ENCODE results near the gene ARHGAP19. TPM values are rescaled to one million over a fixed set of nuclear protein-coding genes. Genes with fewer than 3 reads are reported as not detected.

Gene ARHGAP19
- total and polyA plus RNA-seq, 2 donors (not counting 3 experiments of a cell fraction or from before 2014, with no cell fraction given) = 6.8 to 20.0 TPM

DNA sequence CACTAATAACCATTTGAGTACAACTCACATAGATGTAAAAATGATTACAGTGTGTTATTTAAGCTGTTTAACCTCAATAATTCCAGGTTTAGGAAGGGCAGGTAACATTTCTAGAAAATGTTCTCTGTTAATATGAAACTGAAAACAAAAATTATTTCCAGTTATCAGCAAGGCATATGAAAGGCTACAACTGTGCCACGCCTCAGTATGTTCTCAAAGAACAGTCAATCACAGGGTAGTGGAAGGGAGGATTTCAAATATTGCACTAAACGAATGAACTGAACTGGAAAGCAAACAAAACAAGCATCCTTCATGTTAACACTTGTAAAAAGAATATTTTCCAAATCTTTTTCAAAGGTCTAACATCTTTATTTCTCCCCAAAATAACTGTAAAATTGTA lies 31.3 kb downstream of the ARHGAP19 start:
- FAIRE-seq (no peak), DNase-seq (ENCODE audit: low read depth, low spot score) (no peak)
- POLR2A ChIA-PET = interaction anchor here (0.7 kb wide), 1 partner anchor 209 kb away, joined by 6 read pairs; no protein-coding TSS in a partner anchor
- H3K79me2 ChIP-seq (ENCODE audit: control insufficient read depth, insufficient read depth, low read length) = no peaks in the 10 kb centered on the region
- intact Hi-C loops (cut with micrococcal nuclease) (no loop called here), dilution Hi-C loops (cut with MboI; ENCODE audit: extremely low pct_ligation_motif_present, low sequenced_read_pairs) (no loop called here)
- no peak overlapping the region for H3K9ac ChIP-seq (replicated peaks; ENCODE audit: extremely low read depth, insufficient read depth, low read length)
- H3K9me1 ChIP-seq (replicated peaks; ENCODE audit: control insufficient read depth, extremely low read depth, insufficient read depth, low read length) = no peaks in the 10 kb centered on the region
- H3K36me3 ChIP-seq (ENCODE audit: control insufficient read depth in 2 of 2, extremely low read depth in 1 of 2, insufficient read depth in 2 of 2, low read length in 2 of 2) = no peaks in the 10 kb centered on the region
- no peaks in the 10 kb centered on the region for H4K20me1 ChIP-seq (replicated peaks; ENCODE audit: control insufficient read depth, extremely low read depth, insufficient read depth, low read length)
- TF ChIP-seq FOS (IDR thresholded peaks at IDR 0.05; ENCODE audit: borderline replicate concordance, insufficient read depth, low read length) (no peak), JUN (IDR thresholded peaks at IDR 0.05; ENCODE audit: borderline replicate concordance, insufficient read depth, insufficient read length, low read depth) (no peak), POLR2A (IDR thresholded peaks at IDR 0.05; ENCODE audit: low read depth, low read length) (no peak), EZH2 (IDR thresholded peaks at IDR 0.05; ENCODE audit: borderline replicate concordance, low read depth, low read length, severe bottlenecking) (no peak), MYC (IDR thresholded peaks at IDR 0.05; ENCODE audit: low read depth, low read length) (no peak), MAX (IDR thresholded peaks at IDR 0.05; ENCODE audit: insufficient read depth, insufficient read length) (no peak), GATA2 (IDR thresholded peaks at IDR 0.05; ENCODE audit: insufficient read depth, insufficient read length, low read depth, low read length) (no peak), POLR2AphosphoS5 (IDR thresholded peaks at IDR 0.05; ENCODE audit: insufficient read depth, low read depth, low read length) (no peak)
- TF ChIP-seq, protein P1, sequence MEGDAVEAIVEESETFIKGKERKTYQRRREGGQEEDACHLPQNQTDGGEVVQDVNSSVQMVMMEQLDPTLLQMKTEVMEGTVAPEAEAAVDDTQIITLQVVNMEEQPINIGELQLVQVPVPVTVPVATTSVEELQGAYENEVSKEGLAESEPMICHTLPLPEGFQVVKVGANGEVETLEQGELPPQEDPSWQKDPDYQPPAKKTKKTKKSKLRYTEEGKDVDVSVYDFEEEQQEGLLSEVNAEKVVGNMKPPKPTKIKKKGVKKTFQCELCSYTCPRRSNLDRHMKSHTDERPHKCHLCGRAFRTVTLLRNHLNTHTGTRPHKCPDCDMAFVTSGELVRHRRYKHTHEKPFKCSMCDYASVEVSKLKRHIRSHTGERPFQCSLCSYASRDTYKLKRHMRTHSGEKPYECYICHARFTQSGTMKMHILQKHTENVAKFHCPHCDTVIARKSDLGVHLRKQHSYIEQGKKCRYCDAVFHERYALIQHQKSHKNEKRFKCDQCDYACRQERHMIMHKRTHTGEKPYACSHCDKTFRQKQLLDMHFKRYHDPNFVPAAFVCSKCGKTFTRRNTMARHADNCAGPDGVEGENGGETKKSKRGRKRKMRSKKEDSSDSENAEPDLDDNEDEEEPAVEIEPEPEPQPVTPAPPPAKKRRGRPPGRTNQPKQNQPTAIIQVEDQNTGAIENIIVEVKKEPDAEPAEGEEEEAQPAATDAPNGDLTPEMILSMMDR (IDR thresholded peaks at IDR 0.05; ENCODE audit: extremely low read depth in 1 of 2, insufficient read depth in 1 of 2, low read depth in 1 of 2, low read length in 2 of 2) = no peak
- H2AFZ ChIP-seq (ENCODE audit: low read depth, low read length) = no peak overlapping the region
- no peaks in the 10 kb centered on the region for H3K27me3 ChIP-seq (ENCODE audit: control insufficient read depth in 2 of 2, insufficient read depth in 2 of 2, low read length in 2 of 2)
- no TSS peak for BruUV-seq (replicated peaks)
- no peak overlapping the region for H3K4me2 ChIP-seq (ENCODE audit: insufficient read depth, low read length)
- H3K9me3 ChIP-seq (replicated peaks; ENCODE audit: control insufficient read depth, insufficient read depth, low read length) = no peaks in the 10 kb centered on the region
- H3K4me1 ChIP-seq (ENCODE audit: control insufficient read depth, extremely low read depth, insufficient read depth, low read length) = peaks cover 3% of the 10 kb centered on the region
- H3K4me3 ChIP-seq (replicated peaks in 1 of 3; ENCODE audit: insufficient read depth in 1 of 3, low read depth in 1 of 3, low read length in 3 of 3) = no peak overlapping the region
- CTCF ChIA-PET = interaction anchor here (0.8 to 2.1 kb wide), 2 partner anchors 18 to 180 kb away, joined by 3 to 5 read pairs; no protein-coding TSS in a partner anchor
- H3K27ac ChIP-seq (ENCODE audit: insufficient read depth, low read depth, low read length) = no peak overlapping the region

All from endothelial cell of umbilical vein (primary cell).